GM21515 (cell line): ENCODE results near the gene MED23.
"Not testable (repeated sequence)": the region's sequence is repeated elsewhere in the genome, so short reads cannot be mapped to it uniquely, and the experiment has no call there.

ENCODE experiments used
- ATAC-seq: cut with Tn5 transposase; IDR thresholded peaks from one replicate; pipeline ENCODE4 v1.9.1; 2021; ENCODE audit not compliant: unreplicated experiment

MED23 gene

GRCh38 chr6:131574686-131575085 lies 53.4 kb downstream of the MED23 start:
- no peak for ATAC-seq

DNA sequence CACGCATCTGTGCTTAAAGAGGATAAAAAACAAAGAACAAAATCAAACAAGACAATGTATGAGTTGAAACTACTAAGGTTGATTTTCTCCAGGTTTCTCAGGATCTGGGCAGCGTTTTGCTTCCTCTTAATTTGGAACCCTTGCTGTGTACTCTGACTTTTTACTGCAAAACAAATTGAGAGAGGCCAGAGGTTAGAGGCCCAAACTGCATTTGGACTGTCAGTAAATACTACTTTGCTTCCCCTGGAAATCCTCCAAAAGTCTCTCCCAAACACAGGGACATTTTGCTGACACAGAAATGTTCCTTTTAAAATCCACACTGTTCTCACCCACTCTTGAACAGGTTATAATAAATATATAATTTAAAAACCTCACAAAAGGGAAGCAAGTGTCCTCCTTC lies 53.9 kb downstream of the MED23 start:
- no peak for ATAC-seq

GRCh38 chr6:131572686-131573415 lies 55.2 kb downstream of the MED23 start, which contains the start of gene ARG1:
Gene ARG1 (plus strand): TSS chr6:131573226. CDS start chr6:131573283, 57 bp downstream.
- ATAC-seq, result no peak

DNA sequence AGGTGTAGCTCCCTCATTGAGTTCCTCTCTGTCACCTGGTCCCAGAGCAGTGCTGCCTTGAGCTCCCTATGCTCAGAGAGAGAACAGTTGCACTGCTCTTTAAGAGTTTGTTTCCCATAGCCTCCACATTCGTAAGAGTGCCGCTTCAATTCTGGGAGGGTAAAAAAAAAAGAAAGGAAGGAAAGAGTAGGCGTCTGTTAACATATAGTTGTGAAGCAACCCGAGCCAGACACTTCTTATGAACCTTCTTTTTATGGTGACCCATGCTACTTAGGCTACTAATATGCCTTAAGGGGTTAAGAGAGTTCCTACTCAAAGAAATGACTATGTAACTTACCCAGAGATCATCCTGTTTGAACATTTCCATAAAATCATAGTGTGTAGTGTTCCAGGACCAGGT lies 59.3 kb downstream of the MED23 start:
- no peak for ATAC-seq

DNA sequence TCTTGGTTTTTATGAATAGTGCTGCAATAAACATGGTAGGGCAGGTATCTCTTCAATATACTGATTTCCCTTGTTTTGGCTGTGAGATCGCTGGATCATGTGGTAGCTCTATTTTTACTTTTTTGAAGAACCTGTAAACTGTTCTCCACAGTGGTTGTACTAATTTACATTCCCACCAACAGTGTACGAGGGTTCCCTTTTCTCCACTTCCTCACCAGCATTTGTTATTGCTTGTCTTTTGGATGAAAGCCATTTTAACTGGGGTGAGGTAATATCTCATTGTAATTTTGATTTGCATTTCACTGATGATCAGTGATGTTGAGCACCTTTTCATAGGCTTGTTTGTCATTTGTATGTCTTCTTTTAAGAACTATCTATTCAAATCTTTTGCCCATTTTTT lies 63.0 kb downstream of the MED23 start:
- no peak for ATAC-seq

DNA sequence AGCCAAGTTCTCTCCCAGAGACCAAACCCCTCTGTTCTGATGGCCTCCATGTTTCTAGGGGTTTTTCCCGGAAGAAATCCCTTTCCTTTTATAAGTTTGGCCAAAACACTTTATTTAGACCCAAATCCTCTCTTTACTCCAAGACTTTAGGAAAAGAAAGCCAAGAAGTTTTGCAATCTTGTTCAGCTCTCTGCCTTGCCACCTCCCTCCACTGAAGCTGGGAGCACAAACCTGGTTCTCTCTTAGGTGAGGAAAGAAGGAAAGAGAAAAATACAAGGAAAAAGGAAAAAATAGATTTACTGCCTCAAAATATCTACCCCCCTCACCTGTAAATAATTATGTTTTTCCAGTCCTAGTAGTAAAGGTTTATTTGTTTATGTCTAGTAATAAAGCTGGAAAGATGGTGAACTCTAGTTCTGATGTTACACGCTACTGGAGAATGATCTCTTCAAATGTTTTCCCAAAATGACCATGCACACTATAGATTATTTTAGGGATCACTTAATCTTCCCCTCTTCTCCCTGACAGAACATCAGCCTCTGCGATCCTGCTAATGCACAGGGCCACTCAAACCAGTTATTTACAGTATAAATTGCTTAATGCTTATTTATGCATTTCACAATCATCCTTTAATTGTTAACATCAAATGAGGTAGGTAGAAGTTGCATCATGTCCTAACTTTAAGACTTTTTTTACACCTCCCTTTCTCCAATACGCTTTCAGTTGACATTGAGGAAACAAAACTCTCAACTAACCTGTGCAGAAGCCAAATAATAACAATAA lies 65.9 kb downstream of the MED23 start:
- ATAC-seq, result no peak

DNA sequence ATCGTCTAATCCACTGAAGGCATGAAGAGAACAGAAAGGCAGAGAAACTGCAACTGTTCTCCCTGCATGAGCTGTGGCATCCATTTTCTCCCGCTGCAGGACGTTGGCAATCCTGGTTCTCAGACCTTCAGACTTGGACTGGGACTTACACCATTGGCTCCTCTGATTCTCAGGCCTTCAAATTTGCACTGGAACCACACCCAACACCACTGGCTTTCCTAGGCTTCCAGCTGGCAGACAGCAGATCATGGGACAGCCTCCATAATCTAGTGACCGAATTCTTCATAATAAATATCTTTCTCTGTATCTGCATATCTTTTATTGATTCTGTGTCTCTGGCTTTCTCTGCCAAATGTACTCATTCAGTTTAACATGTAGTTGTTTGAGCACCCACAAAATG lies 69.1 kb downstream of the MED23 start:
- no peak for ATAC-seq

GRCh38 chr6:131555992-131556391 lies 72.0 kb downstream of the MED23 start:
- no peak for ATAC-seq

- no peak for ATAC-seq
Observed at GRCh38 chr6:131552572-131552971, 75.5 kb downstream of the MED23 start.

GRCh38 chr6:131551902-131552301 lies 76.1 kb downstream of the MED23 start:
- ATAC-seq, result no peak

DNA sequence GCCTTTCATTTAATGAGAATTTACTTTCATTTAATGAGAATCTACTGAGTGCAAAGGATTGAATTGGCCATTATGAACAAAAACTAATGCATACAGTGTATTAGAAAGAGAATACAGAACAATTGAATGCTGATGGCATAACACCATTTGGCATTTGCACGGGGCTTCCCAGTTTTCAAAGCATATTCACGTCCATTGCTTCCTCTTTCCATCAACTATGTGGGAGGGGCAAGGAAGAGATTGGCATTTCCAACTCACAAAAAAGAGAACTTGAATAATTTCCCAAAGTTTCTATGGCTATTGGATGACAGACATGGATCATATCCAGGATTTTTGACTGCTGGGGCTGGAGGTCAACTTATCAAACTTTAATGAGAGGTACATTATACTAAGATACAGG lies 78.2 kb downstream of the MED23 start:
- ATAC-seq, result no peak

DNA sequence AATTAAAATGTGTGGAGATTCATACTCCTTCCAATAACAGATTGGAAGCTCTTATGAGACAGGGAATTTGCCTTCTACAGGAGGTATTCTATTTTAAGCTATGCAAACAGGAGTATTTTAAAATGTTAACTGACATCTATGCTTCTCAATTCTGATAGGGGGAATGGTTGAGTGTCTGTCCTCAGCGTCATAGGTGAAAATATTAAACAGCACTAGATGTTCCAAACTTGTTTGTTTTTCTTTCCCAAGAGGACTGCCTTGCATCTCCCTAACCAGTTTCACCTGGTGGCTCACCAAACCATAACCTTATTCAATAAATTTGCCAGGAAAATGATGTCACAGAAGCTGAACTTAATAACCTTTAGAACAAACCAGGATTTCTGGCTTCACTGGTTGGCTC lies 79.6 kb downstream of the MED23 start:
- no peak for ATAC-seq

DNA sequence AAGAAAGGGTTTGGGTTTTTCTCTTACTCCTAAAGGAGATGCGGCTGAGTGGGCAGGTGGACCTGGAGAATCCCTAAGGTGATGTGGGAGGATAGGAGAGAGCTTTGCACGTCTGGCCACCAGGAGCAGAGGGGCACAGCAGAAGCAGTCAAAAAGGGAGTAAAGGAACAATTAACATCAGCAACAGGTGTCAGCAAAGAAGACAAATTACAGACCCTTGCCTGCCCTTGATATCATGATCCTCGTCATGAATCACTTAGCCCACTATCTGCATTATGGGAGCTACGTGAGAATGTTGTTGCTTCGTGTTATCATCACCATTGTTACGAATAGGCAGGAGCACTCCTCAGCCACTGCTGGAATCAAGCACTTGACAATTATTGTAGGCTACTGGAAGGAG lies 80.6 kb downstream of the MED23 start:
- ATAC-seq, result no peak

- no peak for ATAC-seq
Observed at GRCh38 chr6:131545317-131545716, 82.7 kb downstream of the MED23 start.

DNA sequence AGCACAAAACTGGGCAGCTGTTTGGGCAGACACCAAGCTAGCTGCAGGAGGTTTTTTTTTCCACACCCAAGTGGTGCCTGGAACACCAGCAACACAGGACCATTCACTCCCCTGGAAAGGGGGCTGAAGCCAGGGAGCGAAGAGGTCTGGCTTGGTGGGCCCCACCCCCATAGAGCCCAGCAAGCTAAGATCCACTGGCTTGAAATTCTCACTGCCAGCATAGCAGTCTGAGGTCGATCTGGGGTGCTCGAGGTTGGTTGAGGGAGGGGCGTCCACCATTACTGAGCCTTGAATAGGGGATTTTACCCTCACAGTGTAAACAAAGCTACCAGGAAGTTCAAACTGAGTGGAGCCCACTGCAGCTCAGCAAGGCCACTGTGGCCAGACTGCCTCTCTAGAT lies 89.4 kb downstream of the MED23 start:
- not testable (repeated sequence) for ATAC-seq

DNA sequence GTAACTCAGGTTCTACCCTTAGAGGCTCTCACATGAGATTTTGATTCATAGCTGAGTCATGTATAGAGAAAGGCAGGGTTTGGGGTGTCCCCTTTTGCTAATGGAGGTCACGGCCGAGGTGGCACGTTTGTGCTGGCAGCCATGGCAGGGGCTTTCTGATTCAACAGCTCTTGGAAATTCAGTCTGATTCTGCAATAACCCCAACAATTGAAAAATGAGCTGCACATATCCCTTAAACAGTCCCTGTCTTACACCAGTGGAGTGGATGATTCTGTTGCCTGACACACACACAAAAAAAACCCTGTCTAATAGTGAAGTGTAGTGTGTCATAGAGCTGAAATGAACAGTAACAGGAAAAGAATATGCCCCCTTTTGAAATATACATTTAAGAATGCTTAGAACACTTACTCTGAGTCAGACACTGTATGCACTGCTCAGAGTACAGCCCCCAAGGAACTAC lies 95.4 kb downstream of the MED23 start:
- ATAC-seq, result peak; percentile 49

- ATAC-seq, result not testable (repeated sequence)
Observed at GRCh38 chr6:131531681-131532080, 96.4 kb downstream of the MED23 start.

DNA sequence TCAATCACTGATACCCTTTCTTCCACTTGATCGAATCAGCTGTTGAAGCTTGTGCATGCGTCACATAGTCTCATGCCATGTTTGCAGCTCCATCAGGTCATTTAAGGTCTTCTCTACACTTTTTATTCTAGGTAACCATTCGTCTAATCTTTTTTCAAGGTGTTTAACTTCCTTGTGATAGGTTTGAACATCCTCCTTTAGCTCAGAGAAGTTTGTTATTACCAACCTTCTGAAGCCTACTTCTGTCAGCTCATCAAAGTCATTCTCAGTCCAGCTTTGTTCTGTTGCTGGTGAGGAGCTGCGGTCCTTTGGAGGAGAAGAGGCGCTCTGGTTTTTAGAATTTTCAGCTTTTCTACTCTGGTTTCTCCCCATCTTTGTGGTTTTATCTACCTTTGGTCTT lies 97.1 kb downstream of the MED23 start:
- ATAC-seq, result not testable (repeated sequence)

DNA sequence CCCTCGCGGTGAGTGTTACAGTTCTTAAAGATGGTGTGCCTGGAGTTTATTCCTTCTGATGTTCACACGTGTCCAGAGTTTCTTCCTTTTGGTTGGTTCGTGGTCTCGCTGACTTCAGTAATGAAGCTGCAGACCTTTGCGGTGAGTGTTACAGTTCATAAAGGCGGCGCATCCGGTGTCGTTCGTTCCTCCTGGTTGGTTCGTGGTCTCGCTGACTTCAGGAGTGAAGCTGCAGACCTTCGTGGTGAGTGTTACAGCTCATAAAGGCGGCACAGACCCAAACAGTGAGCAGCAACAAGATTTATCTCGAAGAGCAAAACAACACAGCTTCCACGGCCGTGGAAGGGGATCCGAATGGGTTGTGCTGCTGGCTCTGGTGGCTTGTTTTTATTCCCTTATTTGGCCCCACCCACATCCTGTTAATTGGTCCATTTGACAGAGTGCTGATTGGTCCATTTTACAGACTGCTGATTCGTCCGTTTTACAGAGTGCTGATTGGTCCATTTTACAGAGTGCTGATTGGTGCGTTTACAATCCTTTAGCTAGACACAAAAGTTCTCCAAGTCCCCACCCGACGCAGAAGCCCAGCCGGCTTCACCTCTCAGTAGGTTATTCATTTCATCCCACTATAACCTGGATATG lies 103.2 kb downstream of the MED23 start:
- no peak for ATAC-seq

GRCh38 chr6:131523988-131524673 lies 103.9 kb downstream of the MED23 start:
- ATAC-seq, result no peak
